ENCODE data around the gene ZMYND10.

ZMYND10 gene

GRCh38 chr3:50345586-50346234 lies at the start of gene ZMYND10:
ZMYND10 (minus strand) TSS chr3:50345732; CDS start chr3:50345579, 153 bp downstream.
- FAIRE-seq (peak; percentile 72), DNase-seq (ENCODE audit: extremely low spot score, insufficient read length, low read depth) (no peak)

- no peak for FAIRE-seq
- DNase-seq (ENCODE audit: extremely low spot score, insufficient read length, low read depth): no peak
These were observed 47.5 kb upstream of the ZMYND10 start for GRCh38 chr3:50393061-50393460.

GRCh38 chr3:50392101-50392715 lies 46.7 kb upstream of the ZMYND10 start:
- no peak for FAIRE-seq
- DNase-seq (ENCODE audit: extremely low spot score, insufficient read length, low read depth): no peak

- FAIRE-seq: no peak
- DNase-seq (ENCODE audit: extremely low spot score, insufficient read length, low read depth): no peak
These were observed 45.1 kb upstream of the ZMYND10 start for GRCh38 chr3:50390508-50391224.

- no peak for FAIRE-seq
- DNase-seq (ENCODE audit: extremely low spot score, insufficient read length, low read depth): no peak
These were observed 43.9 kb upstream of the ZMYND10 start for GRCh38 chr3:50389414-50389767.

GRCh38 chr3:50388720-50389413 lies 43.3 kb upstream of the ZMYND10 start:
- no peak for DNase-seq (ENCODE audit: extremely low spot score, insufficient read length, low read depth)

GRCh38 chr3:50388016-50388719 lies 42.6 kb upstream of the ZMYND10 start:
- FAIRE-seq: no peak

More at GRCh38 chr3:50388720-50389413, 43.3 kb upstream of the ZMYND10 start:
- no peak for FAIRE-seq

GRCh38 chr3:50385754-50386153 lies 40.2 kb upstream of the ZMYND10 start:
- FAIRE-seq: no peak
- no peak for DNase-seq (ENCODE audit: extremely low spot score, insufficient read length, low read depth)

More at GRCh38 chr3:50388016-50388719, 42.6 kb upstream of the ZMYND10 start:
- no peak for DNase-seq (ENCODE audit: extremely low spot score, insufficient read length, low read depth)

GRCh38 chr3:50383750-50384149 lies 38.2 kb upstream of the ZMYND10 start:
- FAIRE-seq (no peak), DNase-seq (ENCODE audit: extremely low spot score, insufficient read length, low read depth) (no peak)

- FAIRE-seq: no peak
- no peak for DNase-seq (ENCODE audit: extremely low spot score, insufficient read length, low read depth)
These were observed 37.2 kb upstream of the ZMYND10 start for GRCh38 chr3:50382722-50383121.

- DNase-seq (ENCODE audit: extremely low spot score, insufficient read length, low read depth) (no peak), FAIRE-seq (no peak)
These were observed 35.9 kb upstream of the ZMYND10 start for GRCh38 chr3:50381383-50381782.

- DNase-seq (ENCODE audit: extremely low spot score, insufficient read length, low read depth) (no peak), FAIRE-seq (no peak)
These were observed 35.0 kb upstream of the ZMYND10 start for GRCh38 chr3:50380405-50381085.

- DNase-seq (ENCODE audit: extremely low spot score, insufficient read length, low read depth) (no peak), FAIRE-seq (no peak)
These were observed 33.2 kb upstream of the ZMYND10 start for GRCh38 chr3:50378757-50379156.

- FAIRE-seq (no peak), DNase-seq (ENCODE audit: extremely low spot score, insufficient read length, low read depth) (no peak)
These were observed 32.5 kb upstream of the ZMYND10 start for GRCh38 chr3:50378024-50378423.

GRCh38 chr3:50375258-50375931 lies 29.9 kb upstream of the ZMYND10 start:
- DNase-seq (ENCODE audit: extremely low spot score, insufficient read length, low read depth) (no peak), FAIRE-seq (no peak)

- no peak for DNase-seq (ENCODE audit: extremely low spot score, insufficient read length, low read depth)
- FAIRE-seq: no peak
These were observed 29.1 kb upstream of the ZMYND10 start for GRCh38 chr3:50374363-50375257.

- DNase-seq (ENCODE audit: extremely low spot score, insufficient read length, low read depth) (no peak), FAIRE-seq (no peak)
These were observed 27.9 kb upstream of the ZMYND10 start for GRCh38 chr3:50373146-50374051.
